Mucosa of descending colon (tissue), 3 donors: Measurements from ENCODE around the gene EPAS1. TPM values are rescaled to one million over a fixed set of nuclear protein-coding genes. Genes with fewer than 3 reads are reported as not detected.

Source experiments
- ATAC-seq: fragments of 200-7000 bp; cut with Tn5 transposase; one replicate; pipeline ENCODE4 v1.9.1; 2020; ENCODE audit warnings: mild to moderate bottlenecking, moderate library complexity
- DNase-seq, 3 donors: peaks; one replicate each; pipeline ENCODE4 v3.0.0-alpha.2; 2020
- H3K36me3 ChIP-seq: fragments of 200-600 bp; one replicate; pipeline ENCODE4 v1.8.0; 2021; ENCODE audit warnings: low read depth, mild to moderate bottlenecking
- H3K4me1 ChIP-seq: fragments of 200-600 bp; one replicate; pipeline ENCODE4 v1.8.0; 2021; ENCODE audit warnings: low read depth, mild to moderate bottlenecking
- H3K4me3 ChIP-seq: fragments of 200-600 bp; one replicate; pipeline ENCODE4 v1.8.0; 2021; ENCODE audit warnings: mild to moderate bottlenecking
- H3K9me3 ChIP-seq: fragments of 200-600 bp; one replicate; pipeline ENCODE4 v1.8.0; 2021; ENCODE audit warnings: mild to moderate bottlenecking
- intact Hi-C, 2 donors: fragments of 100-400 bp; cut with DNase I in 1 of 2; cut with micrococcal nuclease in 1 of 2; formaldehyde crosslinking; loops; one replicate each; pipeline versions ENCODE4 v1.11.0 to v1.11.1; 2022; cut with DNase I, micrococcal nuclease
- total RNA-seq, 3 donors: library from RNA; stranded (reverse); fragmentation: NEBNext Ultra II Directional in 2 of 3; extraction: Animal tissue kit (Norgen Biotek cat#: 25700) in 2 of 3; gene quantifications; one replicate each; pipeline versions ENCODE4 v1.2.1 to v1.2.4, GENCODE V29; 2021 to 2023
- TF ChIP-seq, protein P1 (sequence below): fragments of 200-600 bp; IDR thresholded peaks from one replicate; pipeline ENCODE4 v1.8.0; 2022; ENCODE audit warnings: antibody characterized with exemption, mild to moderate bottlenecking
- donor health status: DM: no; HTN: no; CAD: no; lungs with moderate emphysema.
- donor health status: DM: no; HTN: no; CAD: no.
- donor health status: DM: no; HTN: yes; CAD: no.

Gene EPAS1
- total RNA-seq, 3 donors from 2014 or later = 126 to 251 (median 150) TPM

DNA sequence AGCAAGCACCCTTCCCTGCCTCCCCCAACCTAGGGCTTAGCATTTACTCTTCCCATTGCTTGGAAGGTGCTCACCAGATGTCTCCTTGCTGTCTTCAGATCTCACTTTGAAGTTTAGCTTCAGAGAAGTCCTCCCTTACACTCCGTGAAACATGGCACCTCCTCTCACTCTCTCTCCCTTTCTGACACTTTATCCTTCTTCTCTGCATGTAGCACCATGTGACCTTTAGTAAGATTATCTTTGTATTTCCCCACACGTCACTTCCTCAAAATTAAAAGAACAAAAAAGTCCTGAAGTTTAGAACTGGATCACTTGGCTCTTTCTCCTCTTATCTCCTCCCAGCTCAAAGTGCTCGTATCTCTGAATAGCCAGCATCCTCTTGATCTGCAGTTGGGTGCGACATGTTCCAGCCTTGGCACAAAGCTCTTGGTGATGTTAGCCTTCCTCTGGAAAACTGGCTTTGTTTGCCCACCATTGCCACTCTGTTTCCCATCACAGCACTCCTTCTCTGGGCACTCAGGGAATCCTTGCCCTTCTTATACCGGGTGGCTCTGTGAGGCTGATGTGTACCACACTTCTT is 40.6 kb upstream of the EPAS1 start:
- H3K9me3 ChIP-seq = no peaks in the 10 kb centered on the region
- no peak overlapping the region for H3K4me3 ChIP-seq
- peaks cover 9% of the 10 kb centered on the region for H3K4me1 ChIP-seq
- H3K36me3 ChIP-seq = no peaks in the 10 kb centered on the region
- TF ChIP-seq, protein P1, sequence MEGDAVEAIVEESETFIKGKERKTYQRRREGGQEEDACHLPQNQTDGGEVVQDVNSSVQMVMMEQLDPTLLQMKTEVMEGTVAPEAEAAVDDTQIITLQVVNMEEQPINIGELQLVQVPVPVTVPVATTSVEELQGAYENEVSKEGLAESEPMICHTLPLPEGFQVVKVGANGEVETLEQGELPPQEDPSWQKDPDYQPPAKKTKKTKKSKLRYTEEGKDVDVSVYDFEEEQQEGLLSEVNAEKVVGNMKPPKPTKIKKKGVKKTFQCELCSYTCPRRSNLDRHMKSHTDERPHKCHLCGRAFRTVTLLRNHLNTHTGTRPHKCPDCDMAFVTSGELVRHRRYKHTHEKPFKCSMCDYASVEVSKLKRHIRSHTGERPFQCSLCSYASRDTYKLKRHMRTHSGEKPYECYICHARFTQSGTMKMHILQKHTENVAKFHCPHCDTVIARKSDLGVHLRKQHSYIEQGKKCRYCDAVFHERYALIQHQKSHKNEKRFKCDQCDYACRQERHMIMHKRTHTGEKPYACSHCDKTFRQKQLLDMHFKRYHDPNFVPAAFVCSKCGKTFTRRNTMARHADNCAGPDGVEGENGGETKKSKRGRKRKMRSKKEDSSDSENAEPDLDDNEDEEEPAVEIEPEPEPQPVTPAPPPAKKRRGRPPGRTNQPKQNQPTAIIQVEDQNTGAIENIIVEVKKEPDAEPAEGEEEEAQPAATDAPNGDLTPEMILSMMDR = no peak
- no peak for DNase-seq
- intact Hi-C loops = no loop called here
- ATAC-seq = no peak

DNA sequence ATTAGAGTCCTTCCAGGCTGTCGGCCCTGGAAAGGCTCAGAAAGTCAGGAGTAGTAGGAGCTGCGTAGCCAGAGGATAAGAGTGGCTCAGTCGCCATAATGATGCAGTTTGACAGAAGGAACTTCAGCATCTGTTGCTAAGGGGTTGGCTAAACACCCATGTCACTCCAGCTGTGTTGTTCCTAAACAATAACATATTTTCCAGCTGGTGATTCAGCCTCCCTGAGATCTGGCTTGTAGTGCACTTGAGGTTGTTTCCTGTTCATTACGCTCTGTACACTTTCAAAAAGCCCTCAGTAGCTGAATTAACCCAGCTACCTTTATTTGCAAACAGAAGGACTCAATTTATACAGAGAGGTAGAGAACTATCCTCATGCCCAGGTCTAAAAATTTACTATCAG is 39.7 kb upstream of the EPAS1 start:
- TF ChIP-seq, protein P1 = no peak
- no peak overlapping the region for H3K4me3 ChIP-seq
- no peaks in the 10 kb centered on the region for H3K36me3 ChIP-seq
- DNase-seq (no peak), ATAC-seq (peak; percentile 21)
- H3K9me3 ChIP-seq = no peaks in the 10 kb centered on the region
- peaks cover 9% of the 10 kb centered on the region for H3K4me1 ChIP-seq
- intact Hi-C loops = no loop called here

DNA sequence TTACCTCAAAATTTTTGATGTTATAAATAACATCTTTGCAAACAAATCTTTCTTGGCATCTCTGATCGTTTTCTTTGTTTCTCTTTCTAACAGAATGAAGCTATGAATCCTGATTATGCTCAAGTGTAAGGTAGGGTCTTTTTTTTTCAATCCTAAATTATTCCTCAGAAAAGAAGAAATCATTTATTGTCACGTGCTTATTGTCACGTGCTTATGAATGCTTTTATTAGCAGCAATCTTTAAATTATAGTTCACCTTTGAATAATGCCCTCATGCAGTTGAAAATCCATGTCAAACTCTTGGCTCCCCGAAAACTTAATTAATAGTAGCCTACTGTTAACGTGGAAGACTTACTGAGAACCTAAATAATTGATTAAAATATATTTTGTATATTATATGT is 39.2 kb upstream of the EPAS1 start:
- no peak for ATAC-seq
- H3K4me1 ChIP-seq = peaks cover 9% of the 10 kb centered on the region
- no peaks in the 10 kb centered on the region for H3K9me3 ChIP-seq
- H3K4me3 ChIP-seq = no peak overlapping the region
- TF ChIP-seq, protein P1 = no peak
- no peaks in the 10 kb centered on the region for H3K36me3 ChIP-seq
- intact Hi-C loops = no loop called here
- no peak for DNase-seq

DNA sequence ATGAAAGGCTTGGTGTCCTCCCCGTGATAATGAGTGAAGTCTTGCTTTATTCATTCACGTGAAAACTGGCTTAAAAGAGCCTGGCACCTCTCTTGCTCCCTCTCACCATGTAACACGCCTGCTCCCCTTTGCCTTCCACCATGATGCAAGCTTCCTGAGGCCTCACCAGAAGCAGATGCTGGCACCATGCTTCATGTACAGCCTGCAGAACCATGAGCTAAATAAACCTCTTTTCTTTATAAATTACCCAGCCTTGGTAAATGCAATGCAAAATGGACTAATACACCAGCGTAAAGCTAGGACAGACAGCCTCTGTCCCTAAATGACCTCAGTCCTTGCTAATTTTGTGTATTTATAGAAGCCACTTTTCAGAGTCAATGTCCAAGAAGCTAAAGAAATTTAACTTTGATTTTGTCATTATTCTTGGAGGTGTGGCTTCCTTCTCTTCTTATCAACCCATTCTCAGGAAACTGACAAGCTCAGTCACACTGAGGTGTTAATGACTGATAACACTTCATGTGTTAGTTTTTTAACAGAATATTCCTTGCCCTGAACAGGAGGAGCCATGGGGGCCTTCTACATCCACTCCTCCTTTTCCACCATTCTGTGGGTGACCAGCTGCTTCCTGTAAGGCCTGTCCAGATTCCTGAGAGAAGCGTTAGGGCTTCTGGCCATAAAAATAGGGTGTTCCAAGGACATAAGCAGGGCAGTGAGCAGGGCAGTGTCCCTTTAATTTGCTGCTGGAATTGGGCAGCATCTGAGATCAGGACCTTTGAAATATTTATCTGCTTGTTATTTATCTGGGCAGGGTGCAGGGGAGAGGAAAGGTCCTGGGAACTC is 38.0 kb upstream of the EPAS1 start:
- ATAC-seq = peak; percentile 58
- H3K4me3 ChIP-seq = no peak overlapping the region
- H3K36me3 ChIP-seq = no peaks in the 10 kb centered on the region
- H3K4me1 ChIP-seq = peaks cover 9% of the 10 kb centered on the region
- TF ChIP-seq, protein P1 = no peak
- H3K9me3 ChIP-seq = no peaks in the 10 kb centered on the region
- no peak for DNase-seq
- intact Hi-C loops = no loop called here

DNA sequence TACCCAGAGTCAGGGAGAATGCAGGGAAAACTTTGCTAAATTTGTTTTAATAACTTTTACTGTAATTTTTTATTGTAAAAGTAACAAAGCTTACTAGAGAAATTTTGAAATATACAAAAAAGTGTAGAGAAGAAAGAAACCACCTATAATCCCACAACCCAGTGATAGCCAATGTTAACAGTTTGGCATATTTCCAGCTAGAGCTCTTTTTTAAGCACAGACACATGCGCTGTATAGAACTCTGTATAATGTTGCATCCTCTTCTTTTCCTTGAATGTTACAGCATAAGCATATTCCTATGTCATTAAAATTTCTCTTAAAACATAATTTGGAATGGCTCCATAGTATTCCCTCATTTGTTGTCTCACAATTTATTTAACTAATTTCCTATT is 37.4 kb upstream of the EPAS1 start:
- no peak overlapping the region for H3K4me3 ChIP-seq
- ATAC-seq = no peak
- intact Hi-C loops = no loop called here
- TF ChIP-seq, protein P1 = no peak
- no peaks in the 10 kb centered on the region for H3K9me3 ChIP-seq
- H3K36me3 ChIP-seq = no peaks in the 10 kb centered on the region
- peaks cover 9% of the 10 kb centered on the region for H3K4me1 ChIP-seq
- DNase-seq = no peak
